Left ventricle myocardium inferior (tissue), 1 donor: ENCODE results near the gene USP1. TPM values are rescaled to one million over a fixed set of nuclear protein-coding genes. Genes with fewer than 3 reads are reported as not detected.

Experiments used
- DNase-seq: peaks from one replicate; pipeline ENCODE4 v3.0.0-alpha.2; 2020
- H3K27ac ChIP-seq: fragments of 200-600 bp; replicated peaks from 2 replicates; pipeline ENCODE4 v1.8.0; 2021
- H3K27me3 ChIP-seq: fragments of 200-600 bp; 2 replicates; pipeline ENCODE4 v1.8.0; 2021; ENCODE audit warnings: low read depth
- H3K36me3 ChIP-seq: fragments of 200-600 bp; 2 replicates; pipeline ENCODE4 v1.8.0; 2021
- H3K4me1 ChIP-seq: fragments of 200-600 bp; 2 replicates; pipeline ENCODE4 v1.8.0; 2021
- H3K4me3 ChIP-seq: fragments of 200-600 bp; 2 replicates; pipeline ENCODE4 v1.8.0; 2021; ENCODE audit warnings: mild to moderate bottlenecking, moderate library complexity
- H3K9me3 ChIP-seq: fragments of 200-600 bp; replicated peaks from 2 replicates; pipeline ENCODE4 v1.8.0; 2021
- intact Hi-C: fragments of 100-400 bp; cut with micrococcal nuclease; formaldehyde crosslinking; loops from one replicate; pipeline ENCODE4 v1.11.0; 2022
- total RNA-seq: library from RNA; stranded (reverse); fragmentation: NEBNext Ultra II Directional; extraction: Animal tissue kit (Norgen Biotek cat#: 25700); gene quantifications from one replicate; pipeline ENCODE4 v1.2.1, GENCODE V29; 2021
- TF ChIP-seq, protein P1 (sequence below): fragments of 200-600 bp; IDR thresholded peaks from 2 replicates; pipeline ENCODE4 v1.8.0; 2021; ENCODE audit warnings: antibody characterized with exemption, mild to moderate bottlenecking, borderline replicate concordance
- donor health status: DM: no; HTN: yes; CAD: no; lungs with severe emphysema.

Gene USP1
- total RNA-seq, 1 donor from 2014 or later: 12.5 TPM

DNA sequence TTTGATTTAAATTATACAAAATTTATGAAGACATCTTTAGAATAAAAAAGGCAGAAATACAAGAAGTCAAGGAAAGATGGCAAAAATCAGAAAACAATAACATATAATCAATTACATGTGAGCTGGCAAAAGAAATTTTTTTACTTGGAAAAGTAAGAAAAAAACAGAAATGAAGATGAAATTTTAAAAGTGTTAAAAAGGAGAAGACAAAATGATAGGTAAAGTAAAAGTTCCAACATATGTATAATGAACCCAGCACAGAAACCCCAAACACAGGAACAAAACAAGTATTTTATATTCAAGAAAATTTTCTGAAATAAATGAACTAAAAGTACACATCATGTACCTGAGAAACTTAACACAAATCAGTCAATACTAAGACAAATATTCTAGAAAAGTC, 63.4 kb downstream of the USP1 start:
- H3K36me3 ChIP-seq: peaks cover 22% of the 10 kb centered on the region
- H3K27me3 ChIP-seq: no peaks in the 10 kb centered on the region
- DNase-seq: no peak
- no peaks in the 10 kb centered on the region for H3K9me3 ChIP-seq
- TF ChIP-seq, protein P1, sequence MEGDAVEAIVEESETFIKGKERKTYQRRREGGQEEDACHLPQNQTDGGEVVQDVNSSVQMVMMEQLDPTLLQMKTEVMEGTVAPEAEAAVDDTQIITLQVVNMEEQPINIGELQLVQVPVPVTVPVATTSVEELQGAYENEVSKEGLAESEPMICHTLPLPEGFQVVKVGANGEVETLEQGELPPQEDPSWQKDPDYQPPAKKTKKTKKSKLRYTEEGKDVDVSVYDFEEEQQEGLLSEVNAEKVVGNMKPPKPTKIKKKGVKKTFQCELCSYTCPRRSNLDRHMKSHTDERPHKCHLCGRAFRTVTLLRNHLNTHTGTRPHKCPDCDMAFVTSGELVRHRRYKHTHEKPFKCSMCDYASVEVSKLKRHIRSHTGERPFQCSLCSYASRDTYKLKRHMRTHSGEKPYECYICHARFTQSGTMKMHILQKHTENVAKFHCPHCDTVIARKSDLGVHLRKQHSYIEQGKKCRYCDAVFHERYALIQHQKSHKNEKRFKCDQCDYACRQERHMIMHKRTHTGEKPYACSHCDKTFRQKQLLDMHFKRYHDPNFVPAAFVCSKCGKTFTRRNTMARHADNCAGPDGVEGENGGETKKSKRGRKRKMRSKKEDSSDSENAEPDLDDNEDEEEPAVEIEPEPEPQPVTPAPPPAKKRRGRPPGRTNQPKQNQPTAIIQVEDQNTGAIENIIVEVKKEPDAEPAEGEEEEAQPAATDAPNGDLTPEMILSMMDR: no peak
- H3K4me1 ChIP-seq: no peaks in the 10 kb centered on the region
- no peak overlapping the region for H3K27ac ChIP-seq
- intact Hi-C loops: no loop called here
- no peak overlapping the region for H3K4me3 ChIP-seq

Other genes starting within 250 kb of the USP1 start
- gene L1TD1, start 242.2 kb upstream of the USP1 start, total RNA-seq: 0.08 TPM
- 0.11 TPM for gene KANK4, start 117.6 kb upstream of the USP1 start, total RNA-seq
- gene ANGPTL3, start 160.5 kb downstream of the USP1 start, total RNA-seq: not detected